ENCODE data around the gene HSPA2.
"Not testable (repeated sequence)": the region's sequence is repeated elsewhere in the genome, so short reads cannot be mapped to it uniquely, and the experiment has no call there.

Gene HSPA2

GRCh38 chr14:64563696-64564095, 23.2 kb downstream of the HSPA2 start:
- no peak for DNase-seq

GRCh38 chr14:64566651-64567122, 26.1 kb downstream of the HSPA2 start:
- no peak for DNase-seq

GRCh38 chr14:64569138-64569631, 28.6 kb downstream of the HSPA2 start:
- DNase-seq, result no peak

GRCh38 chr14:64569646-64570045, 29.1 kb downstream of the HSPA2 start:
- not testable (repeated sequence) for DNase-seq

- DNase-seq, result no peak
Measured at GRCh38 chr14:64572386-64573104, 32.0 kb downstream of the HSPA2 start.

GRCh38 chr14:64573109-64573508, 32.6 kb downstream of the HSPA2 start:
- DNase-seq, result no peak

- DNase-seq, result no peak
Measured at GRCh38 chr14:64574371-64575107, 34.0 kb downstream of the HSPA2 start.

GRCh38 chr14:64577211-64577610, 36.7 kb downstream of the HSPA2 start:
- DNase-seq, result no peak

GRCh38 chr14:64580467-64580866, 39.9 kb downstream of the HSPA2 start:
- DNase-seq, result no peak

GRCh38 chr14:64581363-64581762, 40.8 kb downstream of the HSPA2 start:
- DNase-seq, result no peak

GRCh38 chr14:64581817-64582216, 41.3 kb downstream of the HSPA2 start:
- no peak for DNase-seq

- no peak for DNase-seq
Measured at GRCh38 chr14:64584190-64584589, 43.6 kb downstream of the HSPA2 start.

GRCh38 chr14:64591809-64592208, 51.3 kb downstream of the HSPA2 start:
- DNase-seq, result no peak
